GM19240 (cell line): ENCODE results near the gene NDUFV3.
A peak's percentile ranks its signal among the peaks of the same experiment; 100 is the strongest.
"Not testable (repeated sequence)": the region's sequence is repeated elsewhere in the genome, so short reads cannot be mapped to it uniquely, and the experiment has no call there.

Experiments used
- DNase-seq: peaks from one replicate; pipeline ENCODE4 v3.0.0; 2011; ENCODE audit warnings: low spot score; ENCODE audit not compliant: insufficient read length

Gene NDUFV3

GRCh38 chr21:42887326-42887725 is 5.8 kb upstream of the NDUFV3 start:
- DNase-seq, result no peak

GRCh38 chr21:42892582-42892930 is 553 bp upstream of the NDUFV3 start:
- no peak for DNase-seq

DNA sequence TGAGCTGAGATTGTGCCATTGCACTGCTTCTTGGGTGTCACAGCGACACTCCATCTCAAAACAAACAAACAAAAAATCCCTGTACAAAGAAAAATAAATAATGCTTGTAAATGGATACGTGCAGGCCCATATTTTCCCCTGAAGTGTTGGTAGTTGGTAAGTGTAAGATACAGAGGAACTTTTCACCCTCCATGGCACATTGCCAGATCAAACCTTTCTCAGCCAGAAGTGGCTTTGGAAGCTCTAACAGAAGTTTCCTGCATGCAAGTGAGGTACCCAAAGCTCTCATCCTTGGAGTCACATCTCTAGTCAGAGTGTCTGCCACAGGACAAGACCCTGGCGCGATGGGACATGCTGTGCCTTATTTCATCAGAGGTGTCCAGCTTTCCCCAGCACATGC is 7.3 kb downstream of the NDUFV3 start:
- DNase-seq, result no peak

- no peak for DNase-seq
These were observed 10.7 kb downstream of the NDUFV3 start for GRCh38 chr21:42903817-42904216.

- DNase-seq, result no peak
These were observed 12.1 kb downstream of the NDUFV3 start for GRCh38 chr21:42905195-42905594.

GRCh38 chr21:42906233-42906632 is 13.1 kb downstream of the NDUFV3 start:
- DNase-seq, result no peak

GRCh38 chr21:42908484-42908883 is 15.4 kb downstream of the NDUFV3 start:
- not testable (repeated sequence) for DNase-seq

DNA sequence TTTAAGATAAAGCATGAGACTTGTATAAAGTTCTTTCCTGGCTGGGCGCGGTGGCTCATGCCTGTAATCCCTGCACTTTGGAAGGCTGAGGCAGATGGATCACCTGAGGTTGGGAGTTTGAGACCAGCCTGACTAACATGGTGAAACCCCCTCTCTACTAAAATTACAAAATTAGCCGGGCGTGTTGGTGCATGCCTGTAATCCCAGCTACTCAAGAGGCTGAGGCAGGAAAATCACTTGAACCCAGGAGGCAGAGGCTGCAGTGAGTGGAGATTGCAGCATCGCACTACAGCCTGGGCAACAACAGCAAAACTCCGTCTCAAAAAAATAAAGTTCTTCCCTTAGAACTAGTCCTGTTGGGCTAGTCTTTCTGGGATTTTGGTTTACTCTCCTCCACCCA is 18.8 kb downstream of the NDUFV3 start:
- not testable (repeated sequence) for DNase-seq

GRCh38 chr21:42913476-42913875 is 20.4 kb downstream of the NDUFV3 start:
- no peak for DNase-seq

GRCh38 chr21:42918291-42918690 is 25.2 kb downstream of the NDUFV3 start:
- DNase-seq, result no peak

DNA sequence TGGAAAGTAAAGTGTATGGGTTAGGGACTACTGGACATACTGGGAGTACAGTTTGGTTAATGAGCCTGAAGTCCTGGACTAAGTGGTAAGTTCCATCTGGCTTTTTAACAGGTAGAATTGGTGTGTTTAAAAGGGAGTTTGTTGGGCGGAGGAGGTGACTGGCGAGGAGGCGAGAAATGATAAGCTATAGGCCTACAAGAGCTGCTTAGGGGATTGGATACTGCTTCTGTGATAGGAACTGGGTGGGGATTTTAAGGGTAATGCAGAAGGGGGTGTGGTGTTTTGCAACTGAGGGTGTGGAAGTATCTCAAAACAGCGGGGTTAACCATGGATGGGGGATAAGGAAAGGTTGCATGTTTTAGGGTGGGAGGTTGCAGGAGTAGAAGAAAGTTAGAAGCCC is 28.8 kb downstream of the NDUFV3 start:
- DNase-seq, result no peak

- DNase-seq, result no peak
These were observed 29.8 kb downstream of the NDUFV3 start for GRCh38 chr21:42922918-42923317.

DNA sequence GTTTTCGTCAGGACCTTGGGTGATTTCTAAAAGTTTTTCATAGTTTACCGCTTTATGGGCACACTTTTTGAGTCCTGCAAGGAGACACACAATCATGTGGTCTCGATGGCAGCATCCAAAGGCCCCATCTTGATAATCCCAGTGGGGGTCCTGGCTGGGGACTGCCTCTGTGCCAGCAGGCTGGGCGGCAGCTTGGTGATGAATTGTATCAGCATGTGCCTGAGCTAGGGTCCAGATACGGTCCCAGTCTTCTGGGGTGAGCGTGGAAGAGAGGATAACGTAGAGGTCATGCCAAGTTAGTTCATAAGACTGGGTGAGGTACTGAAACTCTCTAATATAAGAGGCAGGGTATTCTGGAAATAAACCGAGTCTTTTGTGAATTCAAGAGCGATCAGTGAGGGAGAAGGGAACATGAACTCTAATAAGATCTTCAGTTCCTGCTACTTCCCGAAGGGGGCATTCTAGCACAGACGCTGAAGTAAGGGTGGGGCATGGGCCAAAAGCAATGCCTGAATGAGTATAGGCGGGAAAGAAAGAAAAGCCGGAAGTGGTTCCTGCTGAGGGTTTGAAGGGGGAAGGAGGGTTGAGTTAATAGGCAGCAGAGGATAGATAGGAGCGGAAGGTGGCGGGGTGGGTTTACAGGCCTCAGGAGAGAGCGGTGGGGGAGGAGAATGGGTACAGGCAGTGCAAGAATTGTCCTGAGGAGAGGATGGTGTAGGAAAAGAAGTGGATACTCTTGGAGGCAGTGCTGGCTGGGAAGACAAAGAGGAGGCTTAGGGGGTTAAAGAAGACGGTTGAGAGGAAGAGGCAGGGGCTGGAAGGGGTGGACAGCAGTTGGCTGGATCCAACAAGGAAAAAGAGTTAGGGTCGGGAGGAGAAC is 30.7 kb downstream of the NDUFV3 start:
- DNase-seq, result peak; percentile 76

GRCh38 chr21:42924433-42924751 is 31.3 kb downstream of the NDUFV3 start:
- no peak for DNase-seq

GRCh38 chr21:42925114-42925926 is 32.2 kb downstream of the NDUFV3 start, which contains the start of gene ERVH48-1:
TSS of gene ERVH48-1 (minus strand) at chr21:42925630. CDS start at chr21:42919006, 6,624 bp downstream.
- DNase-seq, result no peak

GRCh38 chr21:42927474-42928200 is 34.5 kb downstream of the NDUFV3 start:
- DNase-seq, result not testable (repeated sequence)

GRCh38 chr21:42929969-42930368 is 36.9 kb downstream of the NDUFV3 start:
- DNase-seq, result no peak

DNA sequence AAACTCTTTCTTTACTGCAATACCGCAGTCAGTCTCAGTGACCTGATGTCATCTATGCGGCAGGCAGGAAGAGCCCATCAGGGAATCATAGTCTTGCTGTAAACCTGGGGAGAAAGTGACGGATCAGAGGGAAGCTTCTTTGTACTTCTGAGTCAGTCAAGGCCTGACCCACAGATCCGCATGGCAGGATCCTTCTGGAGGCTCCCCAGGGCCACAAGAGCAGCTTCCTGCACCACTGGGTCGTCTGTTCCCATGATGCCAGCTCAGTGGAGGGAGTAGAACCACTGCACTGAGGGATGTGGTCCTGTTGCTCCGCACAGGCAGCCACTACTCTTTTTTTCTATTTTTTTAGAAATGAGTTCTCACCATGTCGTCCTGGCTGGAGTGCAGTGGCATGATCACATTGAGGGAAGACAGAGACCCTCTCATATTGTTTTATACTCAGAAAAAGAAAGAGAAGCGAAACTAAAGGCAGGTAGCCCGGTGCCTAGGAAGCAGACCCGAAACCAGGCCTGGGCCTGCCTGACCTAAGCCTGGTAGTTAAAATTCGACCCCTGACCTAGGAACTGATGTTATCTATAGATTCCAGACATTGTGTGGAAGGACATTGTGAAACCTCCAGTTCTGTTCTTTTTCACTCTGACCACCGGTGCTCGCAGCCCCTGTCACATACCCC is 38.6 kb downstream of the NDUFV3 start:
- no peak for DNase-seq

- not testable (repeated sequence) for DNase-seq
These were observed 39.4 kb downstream of the NDUFV3 start for GRCh38 chr21:42932378-42933136.

- not testable (repeated sequence) for DNase-seq
These were observed 40.2 kb downstream of the NDUFV3 start for GRCh38 chr21:42933137-42933970.
